SKM-1 (cell line): ENCODE results near the gene PLGRKT.
"Not testable (repeated sequence)": the region's sequence is repeated elsewhere in the genome, so short reads cannot be mapped to it uniquely, and the experiment has no call there.

ENCODE experiments used
- DNase-seq: peaks from one replicate; lab custom pipeline; 2025; ENCODE audit not compliant: unreplicated experiment; lab: John Stamatoyannopoulos, UW

Gene PLGRKT

DNA sequence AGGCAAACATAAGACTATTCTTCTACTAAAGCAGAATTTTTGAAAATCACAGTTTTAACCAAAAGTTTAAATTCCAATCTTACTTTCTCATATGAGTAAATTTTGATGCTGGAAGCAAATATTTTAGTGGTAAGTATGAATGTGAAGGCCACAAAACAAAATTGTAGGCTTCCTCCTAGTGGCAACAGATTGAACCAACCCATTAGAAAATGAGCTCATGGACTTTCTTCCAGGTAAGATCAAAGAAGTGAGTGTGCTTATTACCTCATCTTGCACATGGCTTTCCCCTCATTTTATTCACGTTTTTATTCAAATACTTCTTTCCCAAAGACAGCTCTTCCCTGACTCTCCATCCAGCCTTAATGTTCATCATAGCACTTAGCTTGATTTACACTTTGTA lies 116.7 kb downstream of the PLGRKT start:
- no peak for DNase-seq

GRCh38 chr9:5316406-5316805 lies 121.3 kb downstream of the PLGRKT start:
- DNase-seq = not testable (repeated sequence)

- no peak for DNase-seq
Measured at GRCh38 chr9:5315187-5315923, 122.4 kb downstream of the PLGRKT start.

DNA sequence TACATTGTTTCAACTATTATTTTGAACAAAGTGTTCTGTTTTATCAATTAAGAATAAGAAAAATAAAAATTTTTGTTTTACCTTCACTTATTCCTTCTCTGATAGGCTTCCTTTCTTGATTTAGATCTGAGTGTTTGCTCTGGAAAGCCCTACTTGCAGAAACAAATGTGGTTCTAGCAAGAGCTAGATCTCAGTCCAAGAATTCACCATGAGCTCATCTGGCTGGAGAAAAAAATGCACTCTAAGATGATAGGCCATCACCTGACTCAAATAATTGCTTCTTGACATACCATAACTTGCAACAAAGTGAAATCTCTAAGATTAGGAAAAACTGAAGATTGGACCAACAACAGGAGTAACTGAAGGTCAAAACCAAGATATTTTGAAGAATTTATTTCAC lies 126.9 kb downstream of the PLGRKT start:
- no peak for DNase-seq
